ENCODE measurements around the gene RAD50. TPM values are rescaled to one million over a fixed set of nuclear protein-coding genes. Genes with fewer than 3 reads are reported as not detected.
"Not testable (repeated sequence)": the region's sequence is repeated elsewhere in the genome, so short reads cannot be mapped to it uniquely, and the experiment has no call there.

The RAD50 gene
- total RNA-seq, 1 donor from 2014 or later, result 5.7 TPM

DNA sequence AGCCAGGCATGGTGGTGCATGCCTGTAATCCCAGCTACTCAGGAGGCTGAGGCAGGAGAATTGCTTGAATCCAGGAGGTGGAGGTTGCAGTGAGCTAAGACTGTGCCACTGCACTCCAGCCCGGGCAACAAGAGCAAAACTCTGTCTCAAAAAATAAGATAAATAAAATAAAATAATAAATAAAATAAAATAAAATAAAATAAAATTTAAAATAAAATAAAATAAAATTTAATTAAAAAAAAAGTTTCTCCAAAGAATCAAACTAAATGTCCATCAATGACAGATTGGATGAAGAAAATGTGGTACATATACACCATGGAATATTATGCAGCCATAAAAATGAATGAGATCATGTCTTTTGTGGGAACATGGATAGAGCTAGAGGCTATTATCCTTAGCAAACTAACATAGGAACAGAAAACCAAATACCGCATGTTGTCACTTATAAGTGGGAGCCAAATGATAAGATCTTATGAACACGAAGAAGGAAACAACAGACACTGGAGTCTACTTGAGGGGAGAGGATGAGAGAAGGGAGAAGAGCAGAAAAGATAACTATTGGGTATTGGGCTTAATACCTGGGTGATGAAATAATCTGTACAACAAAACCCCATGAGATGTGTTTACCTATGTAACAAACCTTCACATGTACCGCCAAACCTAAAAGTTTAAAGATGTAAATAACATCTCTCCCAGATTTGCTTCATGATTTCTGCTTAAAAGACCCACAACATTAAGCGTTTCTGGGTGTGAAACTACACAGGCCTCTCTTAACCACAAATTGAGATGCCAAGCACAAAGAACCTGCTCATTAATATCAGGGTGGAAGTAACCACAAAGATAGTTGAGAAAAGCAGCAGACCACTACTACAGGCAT, 135.2 kb downstream of the RAD50 start:
- H3K9ac ChIP-seq (ENCODE audit: low read depth in 1 of 3, low read length in 3 of 3); H3K4me3 ChIP-seq (ENCODE audit: low read length in 3 of 3); H3K36me3 ChIP-seq (ENCODE audit: control insufficient read depth in 3 of 3, insufficient read depth in 3 of 3, low read length in 3 of 3); H3K4me1 ChIP-seq (ENCODE audit: control insufficient read depth in 3 of 3, insufficient read depth in 3 of 3, low read length in 3 of 3); H3K27me3 ChIP-seq (ENCODE audit: control insufficient read depth in 3 of 3, insufficient read depth in 3 of 3, low read length in 3 of 3); H3K27ac ChIP-seq (ENCODE audit: low read depth, low read length); H3K9me3 ChIP-seq (ENCODE audit: control insufficient read depth in 3 of 3, low read length in 3 of 3): not testable (repeated sequence)

DNA sequence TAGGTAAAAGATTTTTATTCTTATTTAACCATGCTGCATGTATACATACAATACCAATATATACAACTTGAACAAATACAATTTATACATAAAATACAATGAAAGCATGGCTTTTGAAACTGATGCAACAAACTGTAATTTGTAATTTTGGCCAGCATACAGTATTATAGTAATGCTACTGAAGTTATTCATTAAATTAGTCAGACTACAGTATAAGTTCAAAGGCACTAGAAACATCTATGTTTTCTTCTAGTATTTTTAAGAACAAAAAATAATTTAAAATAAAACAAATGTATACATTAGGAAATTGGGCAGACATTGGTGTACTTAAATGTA, 135.8 kb downstream of the RAD50 start:
- Histone ChIP-seq H3K9me3 (ENCODE audit: control insufficient read depth in 3 of 3, low read length in 3 of 3) (no peaks in the 10 kb centered on the region), H3K36me3 (ENCODE audit: control insufficient read depth in 3 of 3, insufficient read depth in 3 of 3, low read length in 3 of 3) (peaks cover 2 to 4% (median 3%) of the 10 kb centered on the region in 3 donors), H3K27me3 (ENCODE audit: control insufficient read depth in 3 of 3, insufficient read depth in 3 of 3, low read length in 3 of 3) (no peaks in the 10 kb centered on the region), H3K4me3 (ENCODE audit: low read length in 3 of 3) (no peak overlapping the region), H3K27ac (ENCODE audit: low read depth, low read length) (no peak overlapping the region), H3K4me1 (ENCODE audit: control insufficient read depth in 3 of 3, insufficient read depth in 3 of 3, low read length in 3 of 3) (no peaks in the 10 kb centered on the region), H3K9ac (ENCODE audit: low read depth in 1 of 3, low read length in 3 of 3) (no peak overlapping the region)

Other genes starting within 250 kb of the RAD50 start
- 2.1 TPM for gene SLC22A5, start 187.3 kb upstream of the RAD50 start, total RNA-seq
- gene IRF1, start 66.2 kb upstream of the RAD50 start, total RNA-seq, result 5.2 TPM
- gene IL5, start 13.5 kb upstream of the RAD50 start, total RNA-seq, result not detected
- not detected for gene IL13, start 101.2 kb downstream of the RAD50 start, total RNA-seq
- not detected for gene IL4, start 117.0 kb downstream of the RAD50 start, total RNA-seq
- gene KIF3A, start 180.6 kb downstream of the RAD50 start, total RNA-seq, result 6.3 TPM
- not detected for gene CCNI2, start 190.4 kb downstream of the RAD50 start, total RNA-seq
- 28.7 TPM for gene SEPTIN8, start 220.3 kb downstream of the RAD50 start, total RNA-seq